IMR-90 (cell line): ENCODE data around the gene ST7. TPM values are rescaled to one million over a fixed set of nuclear protein-coding genes. Genes with fewer than 3 reads are reported as not detected.

ENCODE experiments used
- ATAC-seq: fragments of 200-7000 bp; cut with Tn5 transposase; 2 replicates; pipeline ENCODE4 v1.9.1; 2020; ENCODE audit warnings: low read depth, mild to moderate bottlenecking, moderate library complexity
- BruUV-seq: library from RNA; stranded (reverse); fragments of 400-500 nt; replicated peaks from 2 replicates; lab custom pipeline; 2021; lab: Mats Ljungman, UMichigan
- CTCF ChIA-PET: fragments of 300-600 bp; formaldehyde crosslinking; extraction: SDS; loops from one replicate; lab custom pipeline; 2021; ENCODE audit warnings: antibody characterized with exemption; lab: Yijun Ruan, JAX
- POLR2A ChIA-PET: fragments of 300-600 bp; sonication (Branson Sonifier 250); formaldehyde crosslinking; loops from one replicate; lab custom pipeline; 2022; ENCODE audit warnings: antibody characterized with exemption; ENCODE audit not compliant: unreplicated experiment; lab: Charles Lee
- DNase-seq: peaks from one replicate; pipeline ENCODE4 v3.0.0; 2013
- H2AFZ ChIP-seq: replicated peaks from 2 replicates; pipeline ENCODE3; 2013; ENCODE audit warnings: low read length, mild to moderate bottlenecking; ENCODE audit not compliant: poor library complexity
- H2AK5ac ChIP-seq: 2 replicates; pipeline ENCODE4 v1.6.1; 2013; ENCODE audit warnings: low read depth, low read length, inconsistent platforms
- H2AK9ac ChIP-seq: replicated peaks from 2 replicates; pipeline ENCODE3; 2013; ENCODE audit warnings: mild to moderate bottlenecking, low read depth, low read length, moderate library complexity; ENCODE audit not compliant: poor library complexity
- H2BK120ac ChIP-seq: 2 replicates; pipeline ENCODE4 v1.6.1; 2013; ENCODE audit warnings: low read depth, low read length, inconsistent platforms
- H2BK15ac ChIP-seq: 3 replicates; pipeline ENCODE4 v1.6.1; 2013; ENCODE audit warnings: low read depth, low read length, inconsistent platforms
- H2BK20ac ChIP-seq: 2 replicates; pipeline ENCODE4 v1.6.1; 2013; ENCODE audit warnings: low read depth, mild to moderate bottlenecking, inconsistent platforms, low read length, moderate library complexity
- H2BK5ac ChIP-seq: 2 replicates; pipeline ENCODE4 v1.6.1; 2013; ENCODE audit warnings: mild to moderate bottlenecking, low read depth, low read length, inconsistent platforms; ENCODE audit not compliant: poor library complexity, severe bottlenecking
- H3K14ac ChIP-seq: replicated peaks from 2 replicates; pipeline ENCODE4 v1.6.1; 2013; ENCODE audit warnings: low read depth, low read length, inconsistent platforms
- H3K18ac ChIP-seq: 2 replicates; pipeline ENCODE4 v1.6.1; 2013; ENCODE audit warnings: low read depth, low read length, control low read depth
- H3K23ac ChIP-seq: 2 replicates; pipeline ENCODE4 v1.6.1; 2013; ENCODE audit warnings: low read depth, low read length, inconsistent platforms
- H3K27ac ChIP-seq: 2 replicates; pipeline ENCODE4 v1.5.1; 2013; ENCODE audit warnings: mild to moderate bottlenecking, control low read depth, low read length; ENCODE audit not compliant: insufficient read depth
- H3K27me3 ChIP-seq: 2 replicates; pipeline ENCODE4 v1.6.1; 2013; ENCODE audit warnings: low read length; ENCODE audit not compliant: control insufficient read depth, insufficient read depth
- H3K36me3 ChIP-seq: 2 replicates; pipeline ENCODE4 v1.6.1; 2013; ENCODE audit warnings: low read length, mixed read lengths; ENCODE audit not compliant: control insufficient read depth, insufficient read depth
- H3K4ac ChIP-seq: 2 replicates; pipeline ENCODE4 v1.6.1; 2013; ENCODE audit warnings: low read depth, low read length, inconsistent platforms
- H3K4me1 ChIP-seq: 2 replicates; pipeline ENCODE4 v1.6.1; 2013; ENCODE audit warnings: low read length, mixed read lengths; ENCODE audit not compliant: control insufficient read depth, insufficient read depth
- H3K4me2 ChIP-seq: 2 replicates; pipeline ENCODE4 v1.6.1; 2013; ENCODE audit warnings: low read depth, mild to moderate bottlenecking, control low read depth, low read length, moderate library complexity
- H3K4me3 ChIP-seq: 2 replicates; pipeline ENCODE4 v1.5.1; 2013; ENCODE audit warnings: low read depth, mild to moderate bottlenecking, control low read depth, low read length, moderate library complexity; ENCODE audit not compliant: insufficient read depth
- H3K56ac ChIP-seq: 2 replicates; pipeline ENCODE4 v1.6.1; 2013; ENCODE audit warnings: low read length, inconsistent platforms; ENCODE audit not compliant: insufficient read depth; ENCODE audit errors: extremely low read depth
- H3K79me1 ChIP-seq, 2 experiments: 2 replicates each; pipeline ENCODE4 v1.6.1; 2013; ENCODE audit warnings: low read length in 2 of 2, inconsistent platforms in 1 of 2, low read depth in 1 of 2
- H3K9ac ChIP-seq: 2 replicates; pipeline ENCODE4 v1.6.1; 2013; ENCODE audit warnings: low read depth, low read length, control low read depth
- H3K9me1 ChIP-seq: 2 replicates; pipeline ENCODE4 v1.6.1; 2013; ENCODE audit warnings: low read length, inconsistent platforms; ENCODE audit not compliant: insufficient read depth
- H3K9me3 ChIP-seq: 2 replicates; pipeline ENCODE4 v1.6.1; 2013; ENCODE audit warnings: low read length; ENCODE audit not compliant: control insufficient read depth, insufficient read depth
- H4K20me1 ChIP-seq: 2 replicates; pipeline ENCODE4 v1.6.1; 2013; ENCODE audit warnings: low read length, inconsistent platforms; ENCODE audit not compliant: insufficient read depth
- H4K5ac ChIP-seq: 2 replicates; pipeline ENCODE4 v1.6.1; 2013; ENCODE audit warnings: mild to moderate bottlenecking, low read depth, low read length, control low read depth
- H4K8ac ChIP-seq, 2 experiments: 2 replicates each; pipeline ENCODE4 v1.6.1; 2013; ENCODE audit warnings: low read depth in 2 of 2, low read length in 2 of 2, control low read depth in 1 of 2, inconsistent platforms in 1 of 2
- H4K91ac ChIP-seq: 2 replicates; pipeline ENCODE4 v1.6.1; 2013; ENCODE audit warnings: low read depth, low read length, inconsistent platforms; ENCODE audit not compliant: insufficient read depth
- BHLHE40 ChIP-seq: fragments of 150-350 bp; IDR thresholded peaks from 2 replicates; pipeline ENCODE4 v1.6.1; 2016; ENCODE audit warnings: mild to moderate bottlenecking, low read depth, low read length
- CEBPB ChIP-seq: IDR thresholded peaks from 2 replicates; pipeline ENCODE4 v1.6.1; 2012; ENCODE audit warnings: low read depth, low read length, improper control_type of control experiment
- CHD1 ChIP-seq: IDR thresholded peaks from 2 replicates; pipeline ENCODE4 v1.6.1; 2012; ENCODE audit warnings: low read depth, low read length, improper control_type of control experiment
- CTCF ChIP-seq: conservative IDR thresholded peaks from 2 replicates; pipeline ENCODE4 v1.5.1; 2012; ENCODE audit warnings: mild to moderate bottlenecking, low read depth, low read length, improper control_type of control experiment
- ELK1 ChIP-seq: fragments of 150-350 bp; IDR thresholded peaks from 2 replicates; pipeline ENCODE4 v1.6.1; 2016; ENCODE audit warnings: low read depth, mild to moderate bottlenecking, low read length, moderate library complexity, borderline replicate concordance
- FOS ChIP-seq: fragments of 150-350 bp; IDR thresholded peaks from 2 replicates; pipeline ENCODE4 v1.6.1; 2016; ENCODE audit warnings: low read depth, low read length
- MAFK ChIP-seq: IDR thresholded peaks from 2 replicates; pipeline ENCODE4 v1.6.1; 2012; ENCODE audit warnings: low read depth, low read length, improper control_type of control experiment
- MAZ ChIP-seq: IDR thresholded peaks from 2 replicates; pipeline ENCODE4 v1.6.1; 2012; ENCODE audit warnings: low read depth, mild to moderate bottlenecking, low read length, improper control_type of control experiment, moderate library complexity, borderline replicate concordance
- MXI1 ChIP-seq: IDR thresholded peaks from 2 replicates; pipeline ENCODE4 v1.6.1; 2012; ENCODE audit warnings: low read depth, mild to moderate bottlenecking, low read length, moderate library complexity, borderline replicate concordance
- NFE2L2 ChIP-seq: fragments of 150-350 bp; IDR thresholded peaks from 2 replicates; pipeline ENCODE4 v1.6.1; 2016; ENCODE audit warnings: low read depth, mild to moderate bottlenecking, low read length
- POLR2A ChIP-seq: IDR thresholded peaks from 2 replicates; pipeline ENCODE4 v1.6.1; 2012; ENCODE audit warnings: mild to moderate bottlenecking, low read depth, low read length
- RAD21 ChIP-seq: IDR thresholded peaks from 2 replicates; pipeline ENCODE4 v1.6.1; 2012; ENCODE audit warnings: low read length, improper control_type of control experiment
- RCOR1 ChIP-seq: IDR thresholded peaks from 2 replicates; pipeline ENCODE4 v1.6.1; 2012; ENCODE audit warnings: mild to moderate bottlenecking, low read length, improper control_type of control experiment; ENCODE audit not compliant: insufficient replicate concordance
- RFX5 ChIP-seq: IDR thresholded peaks from 2 replicates; pipeline ENCODE4 v1.8.0; 2012; ENCODE audit warnings: low read depth, mild to moderate bottlenecking, low read length, moderate library complexity
- SMC3 ChIP-seq: fragments of 150-350 bp; IDR thresholded peaks from 2 replicates; pipeline ENCODE4 v1.6.1; 2016; ENCODE audit warnings: low read depth, mild to moderate bottlenecking, antibody characterized with exemption, low read length, moderate library complexity
- USF2 ChIP-seq: fragments of 150-350 bp; IDR thresholded peaks from 2 replicates; pipeline ENCODE4 v1.6.1; 2017; ENCODE audit warnings: mild to moderate bottlenecking, antibody characterized with exemption, low read length, low read depth
- WGBS, 2 experiments: methylation state at CpG; one replicate each; pipeline versions ENCODE4 v1.1.5 to v1.1.7; 2013; ENCODE audit warnings: missing lambda C conversion rate in 2 of 2; ENCODE audit not compliant: insufficient read length in 1 of 2; ENCODE audit errors: extremely low coverage in 2 of 2; 5-methylcytosine and 5-hydroxymethylcytosine counted together
- dilution Hi-C: fragments of 300-500 bp; cut with HindIII; formaldehyde crosslinking; loops from one replicate; pipeline ENCODE4 v1.14.3; 2018; ENCODE audit warnings: low sequenced_read_pairs; ENCODE audit not compliant: unreplicated experiment
- in situ Hi-C: fragments of 300-500 bp; cut with MboI; formaldehyde crosslinking; loops from 3 replicates; pipeline ENCODE4 v1.14.3; 2019; ENCODE audit warnings: low sequenced_read_pairs, inconsistent platforms, mixed read lengths
- intact Hi-C: fragments of 100-400 bp; cut with micrococcal nuclease; formaldehyde crosslinking; loops from 2 replicates; pipeline ENCODE4 v1.10.0; 2022
- polyA plus RNA-seq, 3 experiments: library from polyadenylated mRNA; depleted of rRNA; stranded (reverse); fragments of >200 nt; gene quantifications; 2 replicates each; pipeline ENCODE4 v1.2.3, GENCODE V29; 2012; ENCODE audit warnings: low replicate concordance in 1 of 3
- total RNA-seq: library from RNA; depleted of rRNA; stranded (reverse); fragments of >200 nt; gene quantifications from 2 replicates; pipeline ENCODE4 v1.2.3, GENCODE V29; 2012

ST7 gene
- total and polyA plus RNA-seq, 2 of the 4 experiments (the other 2 are of a cell fraction) = 18.6 to 26.0 TPM

DNA sequence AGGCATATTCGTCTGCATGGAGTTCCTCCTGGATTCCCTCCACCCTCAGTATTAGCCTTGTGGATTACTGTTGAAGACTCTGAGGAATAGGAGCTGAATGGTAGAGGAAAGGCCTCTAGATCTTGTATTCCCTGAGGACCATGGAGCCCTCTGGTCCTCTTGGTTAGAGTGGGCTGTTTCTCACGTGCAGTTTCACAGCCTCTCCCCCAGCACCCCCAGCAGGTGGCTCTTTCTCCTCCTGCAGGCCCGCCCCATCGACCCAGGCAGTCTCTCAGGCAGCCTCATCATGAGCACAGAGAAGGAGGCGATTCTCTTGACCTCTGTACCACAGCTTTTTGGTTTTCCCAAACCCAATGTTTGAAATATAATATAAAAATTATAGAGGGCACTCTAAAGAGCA is 267.5 kb downstream of the ST7 start:
- ChIA-PET CTCF (no interaction called here), POLR2A (no interaction called here)

More for the DNA sequence above, 267.5 kb downstream of the ST7 start:
- Histone ChIP-seq H3K27ac (0 out of 2 replicates have a peak overlapping the region, but pooled peaks have one; percentile 22), H2AK9ac (no peak overlapping the region), H4K5ac (peak overlapping the region; percentile 84), H3K4me3 (no peak overlapping the region), H2AK5ac (peak overlapping the region; percentile 5; the same call in 1 of the 2 replicates), H3K4me2 (no peak overlapping the region), H3K56ac (no peak overlapping the region), H2BK20ac (peak overlapping the region; percentile 2; the same call in 1 of the 2 replicates), H3K9me3 (no peaks in the 10 kb centered on the region), H4K20me1 (no peaks in the 10 kb centered on the region), H4K8ac (no peak overlapping the region), H2BK5ac (no peak overlapping the region), H3K27me3 (no peaks in the 10 kb centered on the region), H3K23ac (no peak overlapping the region), H3K18ac (peak overlapping the region; percentile 77), H2BK15ac (no peak overlapping the region), H2BK120ac (peak overlapping the region; percentile 67; the same call in 1 of the 2 replicates), H2AFZ (no peak overlapping the region), H3K4ac (peak overlapping the region; percentile 15; the same call in 1 of the 2 replicates), H3K36me3 (peaks cover 9% of the 10 kb centered on the region; the same call in 1 of the 2 replicates), H3K4me1 (peaks cover 19% of the 10 kb centered on the region), H3K9ac (no peak overlapping the region), H4K91ac (peak overlapping the region; percentile 73; the same call in 1 of the 2 replicates), H3K9me1 (no peaks in the 10 kb centered on the region; the same call in none of the 2 replicates), H3K14ac (no peak overlapping the region), H3K79me1 (no peaks in the 10 kb centered on the region)
- BruUV-seq = no TSS peak
- ATAC-seq = no peak
- in situ Hi-C loops (no loop called here), dilution Hi-C loops (no loop called here), intact Hi-C loops (no loop called here)
- no peak for DNase-seq
- TF ChIP-seq MAFK (no peak), CTCF (no peak), CEBPB (no peak), SMC3 (no peak), FOS (no peak), RCOR1 (no peak), RAD21 (no peak), MXI1 (no peak), ELK1 (no peak), CHD1 (no peak), RFX5 (no peak), NFE2L2 (no peak), MAZ (no peak), USF2 (no peak), BHLHE40 (no peak), POLR2A (no peak)
- WGBS, 2 experiments = no CpG with 5 or more reads among the region's 5 CpGs
